Measurements from ENCODE around the gene TRIO. TPM values are rescaled to one million over a fixed set of nuclear protein-coding genes. Genes with fewer than 3 reads are reported as not detected.

Gene TRIO
- total RNA-seq, 1 experiment from 2014 or later, result 68.4 TPM

GRCh38 chr5:14258840-14259239, 115.7 kb downstream of the TRIO start:
- H3K4me2 ChIP-seq (ENCODE audit: low read length), result no peak overlapping the region
- BruUV-seq (replicated peaks), result no TSS peak
- H3K27me3 ChIP-seq (ENCODE audit: insufficient read depth, low read length), result no peaks in the 10 kb centered on the region
- intact Hi-C loops (cut with micrococcal nuclease), result no loop called here
- POLR2A ChIA-PET, result no interaction called here
- H3K27ac ChIP-seq (ENCODE audit: low read depth, low read length), result no peak overlapping the region
- H3K4me3 ChIP-seq (replicated peaks in 1 of 2; ENCODE audit: low read depth in 1 of 2, low read length in 2 of 2), result no peak overlapping the region
- no peaks in the 10 kb centered on the region for H4K20me1 ChIP-seq (ENCODE audit: insufficient read depth)
- peaks cover 98% of the 10 kb centered on the region for H3K79me2 ChIP-seq (ENCODE audit: insufficient read depth, low read length)
- no peaks in the 10 kb centered on the region for H3K9me2 ChIP-seq (ENCODE audit: insufficient read depth)
- 0 out of 4 replicates have a peak, but pooled peaks cover 6 to 8% of the 10 kb centered on the region in 2 experiments for H3K9me3 ChIP-seq (ENCODE audit: control insufficient read depth in 1 of 2, insufficient read depth in 1 of 2, low read depth in 1 of 2, low read length in 2 of 2)
- H2AFZ ChIP-seq (ENCODE audit: low read depth, low read length, poor library complexity, severe bottlenecking), result no peak overlapping the region
- no peaks in the 10 kb centered on the region for H3K36me3 ChIP-seq (ENCODE audit: control insufficient read depth in 1 of 2, insufficient read depth in 2 of 2, low read length in 2 of 2)
- ATAC-seq (no peak), DNase-seq (ENCODE audit: low read depth, low spot score) (no peak)
- CTCF ChIA-PET, result interaction anchor here (2.4 kb wide), 1 partner anchor 11 kb away, joined by 8 read pairs; no protein-coding TSS in a partner anchor
- RAD21 ChIA-PET (ENCODE audit: low non-redundant PET in 1 of 2, low total read pairs in 2 of 2, uncharacterized antibody in 2 of 2, unreplicated experiment in 2 of 2), result no interaction called here
- H3K4me1 ChIP-seq (ENCODE audit: control insufficient read depth in 1 of 2, insufficient read depth in 2 of 2, low read length in 2 of 2), result peaks cover 0 to 29% of the 10 kb centered on the region in 2 experiments; a peak in 2 of 4 replicates
- TF ChIP-seq POLR2A (IDR thresholded peaks at IDR 0.05; ENCODE audit: borderline replicate concordance, extremely low read depth, insufficient read depth, insufficient read length), result no peak
- no peak for TF ChIP-seq ATF3 (IDR thresholded peaks at IDR 0.05)
- no peak for TF ChIP-seq SIN3A (IDR thresholded peaks at IDR 0.05; ENCODE audit: low read depth)
- no peak for TF ChIP-seq ZFX (IDR thresholded peaks at IDR 0.05)
- TF ChIP-seq SP1 (IDR thresholded peaks at IDR 0.05; ENCODE audit: low read depth), result no peak
- TF ChIP-seq ZNF274 (IDR thresholded peaks at IDR 0.05; ENCODE audit: low read depth, low read length), result no peak
- TF ChIP-seq EZH2 (IDR thresholded peaks at IDR 0.05), result no peak
- H3K9ac ChIP-seq (ENCODE audit: low read length), result no peak overlapping the region

- intact Hi-C loops (cut with micrococcal nuclease), result no loop called here
- 0 out of 4 replicates have a peak, but pooled peaks cover 0 to 4% of the 10 kb centered on the region in 2 experiments for H3K9me3 ChIP-seq (ENCODE audit: control insufficient read depth in 1 of 2, insufficient read depth in 1 of 2, low read depth in 1 of 2, low read length in 2 of 2)
- H3K79me2 ChIP-seq (ENCODE audit: insufficient read depth, low read length), result peaks cover 98% of the 10 kb centered on the region
- CTCF ChIA-PET, result interaction anchor here (2.4 kb wide), 1 partner anchor 10 kb away, joined by 8 read pairs; no protein-coding TSS in a partner anchor
- no peak overlapping the region for H3K4me3 ChIP-seq (replicated peaks in 1 of 2; ENCODE audit: low read depth in 1 of 2, low read length in 2 of 2)
- no TSS peak for BruUV-seq (replicated peaks)
- no peak overlapping the region for H3K4me2 ChIP-seq (ENCODE audit: low read length)
- no peak for TF ChIP-seq YY1 (IDR thresholded peaks at IDR 0.05; ENCODE audit: extremely low read depth, insufficient replicate concordance, low read depth, low read length)
- DNase-seq (ENCODE audit: low read depth, low spot score), result no peak
- H3K36me3 ChIP-seq (ENCODE audit: control insufficient read depth in 1 of 2, insufficient read depth in 2 of 2, low read length in 2 of 2), result no peaks in the 10 kb centered on the region
- H4K20me1 ChIP-seq (ENCODE audit: insufficient read depth), result no peaks in the 10 kb centered on the region
- RAD21 ChIA-PET (ENCODE audit: low non-redundant PET in 1 of 2, low total read pairs in 2 of 2, uncharacterized antibody in 2 of 2, unreplicated experiment in 2 of 2), result no interaction called here
- POLR2A ChIA-PET, result no interaction called here
- H3K4me1 ChIP-seq (ENCODE audit: control insufficient read depth in 1 of 2, insufficient read depth in 2 of 2, low read length in 2 of 2), result peaks cover 15 to 46% of the 10 kb centered on the region in 2 experiments
- no peaks in the 10 kb centered on the region for H3K9me2 ChIP-seq (ENCODE audit: insufficient read depth)
- no peak overlapping the region for H3K27ac ChIP-seq (ENCODE audit: low read depth, low read length)
- no peaks in the 10 kb centered on the region for H3K27me3 ChIP-seq (ENCODE audit: insufficient read depth, low read length)
- ATAC-seq, result no peak
- no peak overlapping the region for H3K9ac ChIP-seq (ENCODE audit: low read length)
- no peak overlapping the region for H2AFZ ChIP-seq (ENCODE audit: low read depth, low read length, poor library complexity, severe bottlenecking)
Measured at GRCh38 chr5:14260637-14261036, 117.5 kb downstream of the TRIO start.

Measured in HCT116 (cell line).